HG02884 (cell line): ENCODE data around the gene SYNPO2.

ENCODE experiments used
- ATAC-seq: cut with Tn5 transposase; IDR thresholded peaks from one replicate; pipeline ENCODE4 v1.9.1; 2021; ENCODE audit warnings: mild to moderate bottlenecking, moderate library complexity; ENCODE audit not compliant: unreplicated experiment

SYNPO2 gene

DNA sequence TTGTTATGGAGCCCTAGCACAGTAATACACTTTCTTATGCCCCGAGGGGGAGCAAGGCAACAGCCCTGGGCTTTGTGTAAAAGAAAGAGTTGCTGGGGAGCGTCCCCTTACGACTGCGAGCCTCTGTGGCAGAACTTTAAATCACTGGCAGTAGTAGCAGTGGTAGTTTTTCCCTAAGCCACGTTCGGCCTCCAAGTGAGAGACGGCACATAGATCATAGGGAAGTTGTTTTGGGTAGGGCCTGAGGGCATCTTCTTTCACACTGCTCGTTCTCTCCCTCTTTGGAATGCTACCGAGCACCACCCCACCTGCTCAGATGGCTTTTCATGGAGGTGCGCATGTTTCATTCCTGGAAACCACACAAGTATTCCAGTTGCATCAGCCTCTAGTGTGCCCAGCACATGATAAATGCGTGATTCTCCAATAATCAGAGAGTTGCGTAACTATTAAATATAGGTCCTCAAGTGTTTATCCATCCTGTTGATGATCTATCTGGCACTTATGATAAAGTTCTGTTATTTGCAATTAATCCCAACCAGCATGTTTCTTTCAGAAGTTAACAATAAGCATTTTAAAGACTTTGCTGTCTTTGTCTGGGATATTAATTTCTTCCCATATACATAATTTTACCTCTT is 7.0 kb upstream of the SYNPO2 start:
- no peak for ATAC-seq

DNA sequence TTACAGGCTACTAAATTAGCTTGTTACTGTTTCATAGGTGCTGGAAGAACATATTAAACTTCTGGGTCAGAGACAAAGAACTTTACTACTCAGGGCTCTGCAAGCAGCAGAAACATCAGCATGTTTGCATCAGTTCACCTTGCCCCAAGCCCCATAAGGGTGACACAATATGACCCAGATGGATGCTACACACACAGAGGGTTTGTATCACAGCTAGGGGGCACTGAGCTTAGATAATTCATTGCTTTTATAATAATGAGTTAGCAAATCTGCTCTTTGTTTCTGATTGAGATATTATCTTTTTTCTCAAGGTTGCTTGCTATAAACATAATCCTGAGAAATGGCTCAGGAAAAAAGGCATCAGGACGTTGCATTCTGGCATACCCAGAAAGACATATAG is 4.8 kb upstream of the SYNPO2 start:
- ATAC-seq = no peak

DNA sequence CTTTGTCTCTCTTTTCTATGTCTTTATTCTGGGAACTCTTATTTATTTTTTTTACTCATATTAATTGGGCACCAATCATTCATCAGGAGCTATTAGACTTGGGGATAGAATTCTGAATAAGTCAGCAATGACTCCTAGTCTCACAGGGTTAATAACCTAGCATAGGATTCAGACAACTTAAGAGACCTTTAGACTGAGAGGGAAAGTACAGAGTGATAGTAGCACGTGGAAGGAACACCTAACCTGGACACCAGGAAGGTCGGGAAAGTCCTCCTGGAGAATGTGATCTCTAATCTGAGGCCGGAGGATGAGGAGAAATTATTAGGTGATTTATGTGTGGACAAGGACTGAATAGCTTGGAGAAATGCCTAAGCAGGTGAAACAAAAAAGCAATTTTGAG is 3.9 kb upstream of the SYNPO2 start:
- ATAC-seq = no peak

GRCh38 chr4:118889312-118889691 is 648 bp downstream of the SYNPO2 start:
- ATAC-seq = no peak

DNA sequence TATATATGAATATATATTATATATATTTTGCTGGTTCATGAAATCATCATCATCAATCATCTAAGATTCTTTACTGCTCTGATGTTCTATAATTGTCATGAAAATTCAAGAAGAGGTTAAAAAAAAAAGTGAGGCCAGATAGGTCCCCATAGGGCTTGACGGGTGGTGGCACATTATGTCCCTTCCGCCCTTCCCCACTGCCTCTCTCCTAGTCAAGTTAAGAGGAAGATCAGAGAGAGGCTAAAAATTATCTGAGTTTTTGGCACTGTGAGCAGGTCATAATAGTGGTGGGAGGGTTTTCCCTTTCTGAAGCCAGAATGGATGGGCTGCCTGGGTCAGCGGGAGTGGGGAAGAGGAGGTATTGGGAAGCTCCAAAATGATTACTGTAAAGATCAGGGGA is 5.4 kb downstream of the SYNPO2 start:
- ATAC-seq = no peak

- ATAC-seq = no peak
Measured at GRCh38 chr4:118898221-118898620, 9.6 kb downstream of the SYNPO2 start.

DNA sequence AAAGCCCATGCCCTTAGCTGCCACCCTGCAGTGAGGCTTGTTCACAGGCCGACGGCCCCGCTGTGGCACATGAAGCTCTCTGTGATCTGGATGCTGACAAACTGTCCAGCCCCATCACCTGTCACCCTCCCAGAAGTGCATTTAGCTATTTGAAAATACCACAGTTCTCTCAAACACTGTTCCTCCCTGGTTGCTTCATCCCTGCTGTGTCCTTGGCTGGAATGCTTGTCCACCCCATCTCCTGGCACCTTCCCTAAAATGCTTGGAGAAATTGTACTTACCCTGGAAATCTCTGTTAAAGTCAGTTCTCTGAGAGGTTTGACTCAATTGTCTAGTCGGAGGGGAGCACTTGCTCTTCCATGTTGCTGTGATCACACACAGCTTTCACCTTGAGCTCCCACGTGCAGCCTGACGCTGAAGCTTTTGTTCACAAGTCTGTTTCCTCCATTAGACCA is 10.1 kb downstream of the SYNPO2 start:
- no peak for ATAC-seq

GRCh38 chr4:118904418-118904817 is 15.8 kb downstream of the SYNPO2 start:
- no peak for ATAC-seq

DNA sequence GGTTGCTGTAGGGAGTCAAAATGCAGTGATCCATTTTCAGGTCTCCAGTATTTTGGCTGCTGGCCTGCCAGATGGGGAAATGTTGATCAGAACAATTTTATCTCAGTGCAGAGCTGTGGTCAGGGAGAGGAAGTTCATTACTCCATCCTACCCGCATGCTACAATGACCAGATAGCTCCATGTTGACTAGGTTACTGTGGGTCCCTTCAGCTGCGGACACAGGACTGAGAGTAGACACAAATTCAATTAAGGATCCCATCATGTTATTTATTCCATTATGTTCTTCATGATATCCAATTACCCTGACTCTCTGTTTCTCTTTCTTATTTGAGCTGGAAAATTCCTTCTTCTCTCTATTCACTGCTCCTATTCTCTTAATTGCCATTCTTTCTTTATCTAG is 16.3 kb downstream of the SYNPO2 start:
- ATAC-seq = no peak

GRCh38 chr4:118905566-118905965 is 16.9 kb downstream of the SYNPO2 start:
- ATAC-seq = no peak

- ATAC-seq = no peak
Measured at GRCh38 chr4:118909173-118909956, 20.7 kb downstream of the SYNPO2 start.

DNA sequence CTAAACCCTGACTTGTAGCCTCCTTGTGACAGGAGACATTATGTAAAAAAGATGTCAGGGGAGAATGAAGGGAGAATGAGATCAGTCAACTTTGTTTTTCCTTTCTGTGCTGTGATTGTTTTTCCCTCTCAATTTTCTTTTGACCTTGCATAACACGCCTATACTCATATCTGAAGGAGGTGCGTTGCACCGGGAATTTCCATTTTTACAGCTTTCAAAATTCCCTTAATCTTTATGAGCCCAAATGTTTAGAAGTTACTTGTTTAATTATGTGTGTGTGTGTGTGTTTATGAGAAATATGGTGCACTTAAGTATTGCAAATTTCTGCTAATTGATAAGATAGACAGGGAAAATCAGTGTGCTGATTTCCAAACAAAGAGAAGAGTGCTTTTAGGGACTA is 21.6 kb downstream of the SYNPO2 start:
- ATAC-seq = no peak

DNA sequence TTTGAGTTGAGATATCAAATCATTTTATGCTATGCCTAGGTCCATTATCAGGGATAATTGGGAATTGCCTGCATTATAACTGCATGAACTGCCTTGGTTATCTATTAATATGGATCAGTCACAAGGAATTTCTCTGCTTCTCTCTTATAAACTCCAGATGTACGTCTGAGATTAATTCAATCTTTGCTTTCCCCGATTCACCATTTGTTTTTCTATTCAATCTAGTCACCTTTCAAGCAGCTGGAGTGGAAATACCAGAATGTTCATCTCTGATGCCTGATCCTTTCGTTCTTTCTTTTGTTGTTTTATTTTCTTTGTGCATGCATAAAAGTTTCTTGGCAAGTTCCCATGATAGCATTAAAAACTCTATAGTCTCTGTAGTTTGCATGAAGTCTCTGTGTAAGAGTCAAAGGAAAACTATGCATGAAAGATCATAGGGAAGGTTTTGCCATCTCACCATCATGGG is 22.6 kb downstream of the SYNPO2 start:
- ATAC-seq = no peak

GRCh38 chr4:118915468-118915867 is 26.8 kb downstream of the SYNPO2 start:
- no peak for ATAC-seq

DNA sequence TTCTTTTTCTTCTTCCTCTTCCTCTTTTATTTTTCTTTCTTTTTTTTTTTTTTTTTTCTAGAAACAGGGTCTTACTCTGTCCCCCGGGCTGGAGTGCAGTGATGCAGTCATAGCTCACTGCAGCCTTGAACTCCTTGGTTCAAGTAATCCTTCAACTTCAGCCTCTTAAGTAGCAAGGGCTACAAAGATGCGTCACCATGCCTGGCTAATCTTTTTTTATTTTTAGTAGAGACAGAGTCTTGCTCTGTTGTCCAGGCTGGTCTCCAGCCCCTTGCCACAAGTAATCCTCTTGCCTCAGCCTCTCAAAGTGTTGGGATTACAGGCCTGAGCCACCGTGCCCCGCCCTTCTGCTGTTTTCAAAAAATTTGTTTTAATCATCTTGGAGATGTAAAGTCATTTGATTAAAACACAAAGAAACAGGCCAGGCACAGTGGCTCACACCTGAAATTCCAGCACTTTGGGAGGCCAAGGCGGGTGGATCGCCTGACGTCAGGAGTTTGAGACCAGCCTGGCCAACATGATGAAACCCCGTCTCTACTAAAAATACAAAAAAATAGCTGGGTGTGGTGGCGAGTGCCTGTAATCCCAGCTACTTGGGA is 28.1 kb downstream of the SYNPO2 start:
- no peak for ATAC-seq

GRCh38 chr4:118917582-118917981 is 28.9 kb downstream of the SYNPO2 start:
- no peak for ATAC-seq

- ATAC-seq = no peak
Measured at GRCh38 chr4:118918388-118918787, 29.7 kb downstream of the SYNPO2 start.

GRCh38 chr4:118920247-118920646 is 31.6 kb downstream of the SYNPO2 start:
- ATAC-seq = no peak

GRCh38 chr4:118921786-118922185 is 33.1 kb downstream of the SYNPO2 start:
- ATAC-seq = no peak

DNA sequence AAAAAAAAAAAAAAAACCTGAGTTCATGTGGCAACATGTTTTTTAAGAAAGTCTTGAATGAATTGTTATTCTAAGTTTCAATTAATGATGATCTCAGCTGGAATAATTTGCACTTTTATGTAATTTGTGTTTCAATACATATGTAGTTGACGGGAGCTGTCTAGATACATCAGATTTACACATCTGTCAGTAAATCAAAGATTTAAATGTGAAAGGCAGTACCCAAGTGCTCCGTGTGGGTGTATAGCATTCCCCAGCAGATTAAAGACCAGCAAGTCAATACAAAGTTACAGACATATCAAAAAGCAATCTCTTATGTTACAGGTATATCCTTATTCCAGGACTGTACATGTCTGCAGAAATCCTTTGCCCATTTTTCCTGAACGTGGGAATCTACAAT is 35.2 kb downstream of the SYNPO2 start:
- ATAC-seq = no peak

- ATAC-seq = no peak
Measured at GRCh38 chr4:118927974-118928373, 39.3 kb downstream of the SYNPO2 start.

DNA sequence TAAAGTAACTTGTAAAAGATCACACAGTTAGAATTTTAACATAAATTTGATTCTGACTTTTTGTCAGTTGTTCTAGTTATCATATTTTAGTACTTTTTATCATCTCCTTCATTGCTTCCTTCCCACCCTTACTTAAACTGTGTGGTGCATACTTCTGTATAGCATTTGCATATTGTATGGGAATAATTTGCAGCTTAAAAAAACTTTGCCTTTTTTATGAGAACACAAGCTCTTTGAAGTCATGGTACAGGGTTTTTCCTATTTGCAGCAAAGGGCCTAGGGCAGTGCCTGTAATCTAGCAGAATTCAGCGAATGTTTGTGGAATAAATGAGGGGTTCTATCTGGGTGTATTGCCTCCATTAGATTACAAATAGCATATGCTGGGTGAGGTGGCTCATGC is 41.6 kb downstream of the SYNPO2 start:
- ATAC-seq = no peak
